GM12878 (cell line): ENCODE measurements around the gene CUL1. TPM values are rescaled to one million over a fixed set of nuclear protein-coding genes. Genes with fewer than 3 reads are reported as not detected.

Experiments used
- ATAC-seq: fragments of 200-7000 bp; cut with Tn5 transposase; 3 replicates; pipeline ENCODE4 v1.9.1; 2020; ENCODE audit warnings: mild to moderate bottlenecking, moderate library complexity
- BruUV-seq: library from RNA; stranded (reverse); fragments of 400-500 nt; replicated peaks from 2 replicates; lab custom pipeline; 2021; lab: Mats Ljungman, UMichigan
- CTCF ChIA-PET: fragments of 300-600 bp; sonication (Branson Sonifier 250); formaldehyde crosslinking; extraction: SDS; loops from one replicate; lab custom pipeline; 2021; ENCODE audit warnings: inconsistent platforms; lab: Yijun Ruan, JAX
- POLR2A ChIA-PET: fragments of 350-600 bp; formaldehyde crosslinking; extraction: SDS; loops from one replicate; lab custom pipeline; 2021; ENCODE audit warnings: inconsistent platforms; lab: Charles Lee
- RAD21 ChIA-PET: fragments of 300-600 bp; sonication (Branson Sonifier 250); formaldehyde crosslinking; loops from one replicate; lab custom pipeline; 2023; ENCODE audit warnings: antibody characterized with exemption; ENCODE audit not compliant: unreplicated experiment; lab: Charles Lee
- SMC1A ChIA-PET: fragments of 300-600 bp; sonication (Branson Sonifier 250); formaldehyde crosslinking; loops from one replicate; lab custom pipeline; 2023; ENCODE audit not compliant: unreplicated experiment, uncharacterized antibody; lab: Charles Lee
- DNase-seq: peaks from one replicate; pipeline ENCODE4 v3.0.0-alpha.2; 2011; ENCODE audit warnings: low read depth, low spot score
- FAIRE-seq: peaks from 3 replicates; lab custom pipeline; 2011; peaks lifted over from hg19 to GRCh38; lab: Jason Lieb, UNC
- H2AFZ ChIP-seq: 2 replicates; pipeline ENCODE4 v1.6.0; 2011; ENCODE audit warnings: low read depth, low read length, control low read depth; ENCODE audit not compliant: control insufficient read depth
- H3K27ac ChIP-seq: 2 replicates; pipeline ENCODE4 v1.5.1; 2011; ENCODE audit warnings: control low read depth; ENCODE audit not compliant: control insufficient read depth, insufficient read depth
- H3K27me3 ChIP-seq, 2 experiments: replicated peaks in 1 of 2; 2 replicates each; pipeline versions ENCODE4 v1.6.0 to v1.6.1; 2011; ENCODE audit warnings: low read length in 1 of 2; ENCODE audit not compliant: control insufficient read depth in 2 of 2, insufficient read depth in 2 of 2
- H3K36me3 ChIP-seq, 2 experiments: 2 replicates each; pipeline ENCODE4 v1.5.1; 2011; ENCODE audit warnings: low read length in 1 of 2; ENCODE audit not compliant: control insufficient read depth in 2 of 2, insufficient read depth in 2 of 2
- H3K4me1 ChIP-seq: 2 replicates; pipeline ENCODE4 v1.6.1; 2011; ENCODE audit warnings: mild to moderate bottlenecking, low read length, moderate library complexity, mixed read lengths; ENCODE audit not compliant: control insufficient read depth, insufficient read depth
- H3K4me2 ChIP-seq: 2 replicates; pipeline ENCODE4 v1.6.0; 2011; ENCODE audit warnings: control low read depth; ENCODE audit not compliant: control insufficient read depth, insufficient read depth
- H3K4me3 ChIP-seq: fragments of 200-600 bp; sonication (generic); 2 replicates; pipeline ENCODE4 v1.5.1; 2016
- H3K79me2 ChIP-seq: 2 replicates; pipeline ENCODE4 v1.6.0; 2011; ENCODE audit warnings: low read length; ENCODE audit not compliant: control insufficient read depth, insufficient read depth
- H3K9ac ChIP-seq: 2 replicates; pipeline ENCODE4 v1.8.0; 2011; ENCODE audit warnings: low read length, control low read depth, mixed read lengths; ENCODE audit not compliant: control insufficient read depth, insufficient read depth
- H3K9me3 ChIP-seq: replicated peaks from 3 replicates; pipeline ENCODE4 v1.5.1; 2011; ENCODE audit warnings: mild to moderate bottlenecking, low read length; ENCODE audit not compliant: control insufficient read depth, insufficient read depth
- H4K20me1 ChIP-seq: 2 replicates; pipeline ENCODE4 v1.6.0; 2011; ENCODE audit not compliant: control insufficient read depth, insufficient read depth
- BACH1 ChIP-seq: fragments of 450-650 bp; IDR thresholded peaks from 2 replicates; pipeline ENCODE4 v1.6.1; 2017; ENCODE audit warnings: mild to moderate bottlenecking, borderline replicate concordance
- ETV6 ChIP-seq, 2 experiments: fragments of 450-650 bp in 1 of 2; IDR thresholded peaks in 1 of 2; conservative IDR thresholded peaks in 1 of 2; 2 replicates each; pipeline ENCODE4 v1.6.1; 2014; ENCODE audit warnings: antibody characterized with exemption in 1 of 2, borderline replicate concordance in 1 of 2, low read depth in 1 of 2, mild to moderate bottlenecking in 1 of 2, moderate library complexity in 1 of 2
- MTA3 ChIP-seq: IDR thresholded peaks from 2 replicates; pipeline ENCODE4 v1.6.1; 2012; ENCODE audit warnings: low read length, inconsistent platforms, borderline replicate concordance
- SMARCA5 ChIP-seq: fragments of 450-650 bp; IDR thresholded peaks from 2 replicates; pipeline ENCODE4 v1.6.1; 2017; ENCODE audit warnings: mild to moderate bottlenecking
- ZNF622 ChIP-seq: fragments of 450-650 bp; IDR thresholded peaks from 2 replicates; pipeline ENCODE4 v1.6.1; 2017; ENCODE audit warnings: mild to moderate bottlenecking, inconsistent platforms
- WGBS: methylation state at CpG from one replicate; pipeline ENCODE4 v1.1.6; 2016; ENCODE audit warnings: low lambda C conversion rate; ENCODE audit not compliant: insufficient replicate concordance, insufficient coverage; ENCODE audit errors: missing lambda C conversion rate; 5-methylcytosine and 5-hydroxymethylcytosine counted together
- in situ Hi-C: fragments of 300-500 bp; cut with MboI; formaldehyde crosslinking; loops from 9 replicates; pipeline ENCODE4 v1.14.3; 2018; ENCODE audit warnings: mixed read lengths
- intact Hi-C: fragments of 100-400 bp; cut with micrococcal nuclease; formaldehyde crosslinking; loops from one replicate; pipeline ENCODE4 v1.14.2; 2022; ENCODE audit not compliant: unreplicated experiment
- polyA plus RNA-seq, 11 experiments: library from polyadenylated mRNA; depleted of rRNA in 4 of 11; unstranded in 6 of 11; stranded (reverse) in 5 of 11; fragments of >200 nt; fragmentation: Nextera tagmentation in 4 of 11; fragmentation: Illumina TruSeq in 1 of 11; extraction: Ambion mirVana in 4 of 11; extraction: Trizol in 1 of 11; gene quantifications; 1 replicate in 1 of 11; 2 replicates in 10 of 11; pipeline versions ENCODE4 v1.2.1 to v1.2.3, GENCODE V29; 2011 to 2016; ENCODE audit warnings: inconsistent platforms in 2 of 11, missing spikeins in 2 of 11, low read depth in 1 of 11
- total RNA-seq, 4 experiments: library from RNA; depleted of rRNA in 3 of 4; stranded (reverse); fragments of >200 nt in 3 of 4; fragmentation: Illumina TruSeq in 1 of 4; extraction: Trizol in 1 of 4; gene quantifications; 2 replicates each; pipeline versions ENCODE4 v1.2.1 to v1.2.3, GENCODE V29; 2013 to 2021

Gene CUL1
- total and polyA plus RNA-seq, 10 of the 15 experiments (the other 5 are each of a cell fraction or from before 2014, with no cell fraction given) = 13.3 to 63.9 (median 45.9) TPM

DNA sequence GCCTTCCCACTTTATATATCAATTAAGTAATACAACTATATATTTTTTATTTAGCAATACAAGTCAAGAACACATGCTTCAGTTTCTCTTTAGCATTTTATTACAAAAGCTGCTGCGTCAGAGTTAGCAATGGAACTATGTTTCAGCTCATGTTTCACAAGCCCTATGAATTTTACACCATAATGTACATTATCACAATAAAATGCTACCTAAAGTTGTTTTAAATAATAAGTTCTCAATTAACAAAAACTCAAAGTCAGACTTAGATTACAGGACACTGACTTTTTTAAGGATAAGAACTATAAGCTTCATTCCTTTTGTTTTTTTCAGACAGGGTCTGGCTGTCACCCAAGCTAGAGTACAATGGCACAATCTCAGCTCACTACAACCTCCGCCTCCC is 133.1 kb downstream of the CUL1 start:
- RAD21 ChIA-PET = no interaction called here
- POLR2A ChIA-PET = no interaction called here
- Histone ChIP-seq H3K27ac (no peak overlapping the region), H3K4me3 (no peak overlapping the region), H2AFZ (no peak overlapping the region), H4K20me1 (no peaks in the 10 kb centered on the region), H3K9ac (no peak overlapping the region)
- intact Hi-C loops = no loop called here
- WGBS = 97% methylated on average over 2 of the region's 2 CpGs
- CTCF ChIA-PET = interaction anchor here (0.6 to 1.1 kb wide), 2 partner anchors 68 to 257 kb away, joined by 3 to 4 read pairs; no protein-coding TSS in a partner anchor
- SMC1A ChIA-PET = interaction anchor here (0.9 kb wide), 1 partner anchor 9 kb away, joined by 3 read pairs; no protein-coding TSS in a partner anchor
- FAIRE-seq = no peak
- no TSS peak for BruUV-seq
- TF ChIP-seq ZNF622 = no peak
- TF ChIP-seq, all 136 proteins: peak for 0
- H3K27me3 ChIP-seq = no peaks in the 10 kb centered on the region
- in situ Hi-C loops = no loop called here
- H3K9me3 ChIP-seq = no peaks in the 10 kb centered on the region
- DNase-seq (no peak), ATAC-seq (no peak)
- no peaks in the 10 kb centered on the region for H3K4me1 ChIP-seq
- H3K4me2 ChIP-seq = no peak overlapping the region
- H3K36me3 ChIP-seq = peaks cover 2 to 12% of the 10 kb centered on the region in 2 experiments; a peak in 3 of 4 replicates
- peaks cover 10% of the 10 kb centered on the region for H3K79me2 ChIP-seq

GRCh38 chr7:148834605-148835004 is 135.9 kb downstream of the CUL1 start:
- ChIA-PET POLR2A (interaction anchor here (0.7 kb wide), 1 partner anchor 319 kb away, joined by 5 read pairs; no protein-coding TSS in a partner anchor), CTCF (interaction anchor here (0.5 kb wide), 1 partner anchor 128 kb away, joined by 5 read pairs; no protein-coding TSS in a partner anchor)
- no peak for FAIRE-seq

More at GRCh38 chr7:148834605-148835004, 135.9 kb downstream of the CUL1 start:
- intact Hi-C loops = no loop called here
- Histone ChIP-seq H3K4me1 (peaks cover 7% of the 10 kb centered on the region), H3K27me3 (no peaks in the 10 kb centered on the region), H3K27ac (no peak overlapping the region), H3K36me3 (peaks cover 2 to 14% of the 10 kb centered on the region in 2 experiments; a peak in 3 of 4 replicates), H3K4me3 (no peak overlapping the region), H3K4me2 (no peak overlapping the region), H3K9ac (no peak overlapping the region), H4K20me1 (no peaks in the 10 kb centered on the region), H3K79me2 (peaks cover 14% of the 10 kb centered on the region), H2AFZ (no peak overlapping the region), H3K9me3 (no peaks in the 10 kb centered on the region)
- TF ChIP-seq MTA3 (no peak), BACH1 (no peak), SMARCA5 (no peak), ETV6 (conservative IDR thresholded peaks at IDR 0.05 in 1 of 2, IDR thresholded peaks at IDR 0.05 in 1 of 2; ENCODE audit: borderline replicate concordance in 1 of 2, low read depth in 1 of 2) (no peak)
- SMC1A ChIA-PET = no interaction called here
- no TSS peak for BruUV-seq
- ATAC-seq (no peak), DNase-seq (no peak)
- RAD21 ChIA-PET = no interaction called here
- in situ Hi-C loops = no loop called here
- WGBS = 71% methylated on average over 2 of the region's 2 CpGs
